ENCODE results near the gene ARPC5L.

GRCh38 chr9:124906966-124907365 is 45.0 kb downstream of the ARPC5L start:
- TF ChIP-seq POLR2A (IDR thresholded peaks at IDR 0.05; ENCODE audit: low read depth, low read length): no peak
- TF ChIP-seq POLR2AphosphoS5 (IDR thresholded peaks at IDR 0.05; ENCODE audit: low read depth, low read length): no peak

Data from GM12891 (cell line).